NCI-H1436 treated with DMSO at 0.1 percent for 48 hours (cell line): Measurements from ENCODE around the gene HSPA12A.

Source experiments
- DNase-seq: peaks from one replicate; lab custom pipeline; 2025; lab: John Stamatoyannopoulos, UW

HSPA12A gene

GRCh38 chr10:116627386-116627933 is 114.9 kb downstream of the HSPA12A start:
- DNase-seq: no peak

GRCh38 chr10:116626815-116627214 is 115.6 kb downstream of the HSPA12A start:
- no peak for DNase-seq

- no peak for DNase-seq
Measured at GRCh38 chr10:116625845-116626244, 116.5 kb downstream of the HSPA12A start.

- no peak for DNase-seq
Measured at GRCh38 chr10:116621934-116622655, 120.3 kb downstream of the HSPA12A start.

- DNase-seq: no peak
Measured at GRCh38 chr10:116621476-116621875, 120.9 kb downstream of the HSPA12A start.
